Activated naive CD4-positive, alpha-beta T cell treated with anti-CD3 and anti-CD28 coated beads for 36 hours (primary cell): ENCODE results near the gene RSPO4. TPM values are rescaled to one million over a fixed set of nuclear protein-coding genes. Genes with fewer than 3 reads are reported as not detected.

ENCODE experiments used
- CTCF ChIA-PET: fragments of 350-600 bp; sonication (Branson Sonifier 250); formaldehyde crosslinking; loops from one replicate; lab custom pipeline; 2021; ENCODE audit warnings: antibody characterized with exemption; lab: Charles Lee
- DNase-seq: peaks from one replicate; pipeline ENCODE4 v3.0.0-alpha.2; 2020
- H3K27ac Mint-ChIP-seq: one replicate; pipeline ENCODE4 v1.8.0; 2021; ENCODE audit warnings: mild to moderate bottlenecking, mixed read lengths
- H3K27me3 Mint-ChIP-seq: one replicate; pipeline ENCODE4 v1.8.0; 2021; ENCODE audit warnings: low read depth, mixed read lengths
- H3K36me3 Mint-ChIP-seq: one replicate; pipeline ENCODE4 v1.8.0; 2021; ENCODE audit warnings: low read depth, mixed read lengths
- H3K4me1 Mint-ChIP-seq: one replicate; pipeline ENCODE4 v1.8.0; 2021; ENCODE audit warnings: low read depth, mixed read lengths
- H3K4me3 Mint-ChIP-seq: one replicate; pipeline ENCODE4 v1.8.0; 2021; ENCODE audit warnings: mild to moderate bottlenecking, moderate library complexity, mixed read lengths
- H3K9me3 Mint-ChIP-seq: one replicate; pipeline ENCODE4 v1.8.0; 2021; ENCODE audit warnings: mixed read lengths
- intact Hi-C: fragments of 100-400 bp; cut with micrococcal nuclease; formaldehyde crosslinking; loops from one replicate; pipeline ENCODE4 v1.15.1; 2023
- total RNA-seq, 2 experiments: library from RNA; stranded (reverse); gene quantifications; one replicate each; pipeline ENCODE4 v1.2.3, GENCODE V29; 2021

Gene RSPO4
- total RNA-seq, 2 experiments from 2014 or later, result not detected

DNA sequence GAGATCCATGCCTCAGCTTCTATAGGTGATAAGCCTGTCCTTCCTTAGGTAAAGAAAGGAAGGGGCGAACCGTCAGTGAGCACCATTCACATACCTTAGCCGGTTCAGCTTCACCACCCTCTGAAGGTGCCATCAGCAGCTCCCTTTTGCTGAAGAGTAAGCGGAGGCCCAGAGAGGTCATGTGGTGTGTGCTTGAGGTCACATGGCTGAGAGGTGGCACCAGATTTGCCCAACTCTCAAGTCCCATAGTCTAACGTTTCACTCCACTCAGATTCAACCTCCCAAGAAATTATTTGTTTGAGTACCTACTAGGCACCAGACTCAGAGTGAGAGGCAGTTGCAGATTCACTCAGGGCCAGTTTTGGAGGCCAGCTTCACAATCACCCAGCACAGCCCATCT, 18.5 kb upstream of the RSPO4 start:
- Mint-ChIP-seq H3K27me3 (no peaks in the 10 kb centered on the region), H3K9me3 (no peaks in the 10 kb centered on the region), H3K27ac (no peak overlapping the region), H3K36me3 (no peaks in the 10 kb centered on the region), H3K4me1 (no peaks in the 10 kb centered on the region), H3K4me3 (no peak overlapping the region)
- intact Hi-C loops, result no loop called here
- CTCF ChIA-PET, result no interaction called here
- no peak for DNase-seq

DNA sequence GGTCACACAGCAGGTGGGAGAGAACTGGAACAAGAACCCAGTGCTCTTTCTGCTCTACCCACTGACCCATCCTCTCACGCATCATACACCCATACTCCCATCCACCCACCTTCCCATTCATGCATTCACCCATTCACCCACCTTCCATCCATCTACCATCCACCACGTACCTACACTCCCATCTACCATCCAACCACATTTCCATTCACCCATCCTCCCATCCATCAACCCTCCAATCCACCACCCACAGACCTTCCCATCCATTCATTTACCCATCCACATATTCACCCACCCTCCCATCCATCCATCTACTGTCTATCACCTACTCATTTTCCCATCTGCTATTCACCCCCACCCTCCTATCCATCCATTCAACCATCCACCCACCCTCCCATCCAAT, 17.2 kb upstream of the RSPO4 start:
- H3K4me3 Mint-ChIP-seq, result no peak overlapping the region
- H3K9me3 Mint-ChIP-seq, result no peaks in the 10 kb centered on the region
- no peaks in the 10 kb centered on the region for H3K27me3 Mint-ChIP-seq
- H3K4me1 Mint-ChIP-seq, result no peaks in the 10 kb centered on the region
- DNase-seq, result no peak
- no peaks in the 10 kb centered on the region for H3K36me3 Mint-ChIP-seq
- intact Hi-C loops, result no loop called here
- CTCF ChIA-PET, result no interaction called here
- H3K27ac Mint-ChIP-seq, result no peak overlapping the region

DNA sequence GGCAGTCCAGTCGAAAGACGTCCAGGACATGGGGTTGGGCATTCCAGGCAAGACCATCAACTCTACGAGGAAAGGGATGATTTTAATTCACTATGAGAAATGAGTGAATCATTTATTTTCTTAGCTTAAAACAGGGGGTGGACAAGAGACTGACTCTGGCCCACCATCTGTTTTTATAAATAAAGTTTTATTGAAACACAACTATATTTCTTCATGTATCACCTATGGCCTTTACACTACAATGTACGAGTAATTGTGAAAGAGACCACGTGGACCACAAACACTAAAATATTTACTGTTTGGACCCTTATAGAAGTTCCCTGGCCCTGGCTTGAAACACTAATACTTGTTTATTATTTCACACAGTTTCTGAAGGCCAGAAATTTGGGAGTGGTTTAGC, 15.6 kb upstream of the RSPO4 start:
- H3K27me3 Mint-ChIP-seq, result no peaks in the 10 kb centered on the region
- DNase-seq, result no peak
- no peaks in the 10 kb centered on the region for H3K4me1 Mint-ChIP-seq
- no peaks in the 10 kb centered on the region for H3K36me3 Mint-ChIP-seq
- no peaks in the 10 kb centered on the region for H3K9me3 Mint-ChIP-seq
- intact Hi-C loops, result no loop called here
- no peak overlapping the region for H3K27ac Mint-ChIP-seq
- no peak overlapping the region for H3K4me3 Mint-ChIP-seq
- CTCF ChIA-PET, result no interaction called here

DNA sequence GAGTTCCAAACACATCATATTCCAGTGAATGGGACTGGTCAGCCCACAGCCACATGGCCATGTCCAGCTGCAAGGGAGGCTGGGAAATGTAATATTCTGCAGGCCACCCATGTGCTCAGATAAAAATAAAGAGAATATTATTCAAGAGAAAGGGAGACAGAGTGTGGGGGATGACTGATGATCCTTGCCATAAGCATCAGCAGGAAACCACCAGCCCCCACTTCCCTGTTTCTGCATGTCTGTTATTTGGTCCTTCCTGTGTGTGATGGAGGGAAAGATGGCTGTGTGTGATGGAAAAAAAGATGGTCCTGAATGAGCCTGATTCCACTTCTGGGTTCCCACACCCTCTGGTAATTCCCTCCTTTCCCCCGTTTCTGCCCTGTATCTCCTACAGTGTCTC, 13.1 kb upstream of the RSPO4 start:
- Mint-ChIP-seq H3K9me3 (no peaks in the 10 kb centered on the region), H3K36me3 (no peaks in the 10 kb centered on the region), H3K27ac (no peak overlapping the region), H3K27me3 (no peaks in the 10 kb centered on the region), H3K4me3 (no peak overlapping the region), H3K4me1 (no peaks in the 10 kb centered on the region)
- no peak for DNase-seq
- intact Hi-C loops, result no loop called here
- CTCF ChIA-PET, result interaction anchor here (0.6 kb wide), 1 partner anchor 106 kb away, joined by 3 read pairs; no protein-coding TSS in a partner anchor

DNA sequence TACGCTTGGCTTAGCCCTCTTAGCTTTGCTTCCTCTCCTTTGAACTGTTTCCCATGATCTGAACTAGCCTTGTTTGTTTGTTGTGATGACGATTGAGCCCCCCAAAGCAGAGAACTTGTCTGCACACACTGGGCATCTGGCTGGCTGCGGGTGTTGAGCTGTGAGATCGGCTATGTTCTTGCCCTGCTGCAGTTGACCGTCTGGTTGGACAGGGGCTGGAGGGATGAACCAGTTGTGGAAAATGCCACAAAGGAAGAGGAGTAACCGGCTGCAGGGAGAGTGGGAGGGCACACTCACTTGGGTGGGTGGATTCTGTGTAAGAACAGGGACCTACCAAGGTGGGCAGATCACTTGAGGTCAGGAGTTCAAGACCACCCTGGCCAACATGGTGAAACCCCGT, 12.4 kb upstream of the RSPO4 start:
- no peaks in the 10 kb centered on the region for H3K36me3 Mint-ChIP-seq
- H3K9me3 Mint-ChIP-seq, result no peaks in the 10 kb centered on the region
- no peaks in the 10 kb centered on the region for H3K27me3 Mint-ChIP-seq
- intact Hi-C loops, result no loop called here
- no peak overlapping the region for H3K27ac Mint-ChIP-seq
- no peaks in the 10 kb centered on the region for H3K4me1 Mint-ChIP-seq
- H3K4me3 Mint-ChIP-seq, result no peak overlapping the region
- no peak for DNase-seq
- CTCF ChIA-PET, result interaction anchor here (1.0 kb wide), 1 partner anchor 94 kb away, joined by 4 read pairs; no protein-coding TSS in a partner anchor

DNA sequence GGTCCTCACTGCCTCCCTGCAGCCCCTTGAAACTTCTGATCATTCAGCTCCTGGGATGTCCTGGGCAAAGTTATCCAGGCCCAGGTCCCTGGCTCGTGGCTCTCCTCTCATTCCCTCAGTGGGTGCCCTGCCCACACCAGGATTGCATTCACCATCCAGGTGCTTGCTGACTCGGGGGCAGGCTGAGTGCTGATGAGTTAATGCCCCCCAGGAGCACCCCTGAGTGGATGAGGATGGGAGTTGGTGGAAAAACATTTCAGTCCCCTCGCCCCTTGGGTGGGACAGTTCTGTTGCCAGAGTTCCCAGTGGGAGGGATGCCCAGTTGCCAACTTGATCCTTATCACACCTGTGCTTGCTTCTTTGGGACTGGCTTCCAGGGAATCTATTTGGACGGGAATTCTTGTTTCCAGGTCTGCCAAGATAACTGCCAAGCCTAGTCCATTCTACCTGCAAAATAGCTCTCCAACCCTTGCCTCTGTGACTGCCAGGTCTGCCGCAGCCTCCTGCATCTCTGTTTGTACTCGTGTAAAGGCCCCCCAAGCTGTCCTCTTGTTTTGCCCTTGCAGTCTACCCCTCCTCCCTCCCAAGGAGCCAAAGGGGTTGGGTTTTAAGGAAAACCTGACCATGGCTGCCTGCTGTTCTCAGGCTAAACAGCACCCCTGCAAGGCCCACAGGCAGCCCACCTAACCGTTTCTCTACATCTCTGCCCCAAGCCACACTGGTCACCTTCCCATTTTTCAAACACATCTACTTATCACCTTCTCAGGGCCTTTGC, 11.6 kb upstream of the RSPO4 start:
- Mint-ChIP-seq H3K4me1 (no peaks in the 10 kb centered on the region), H3K27me3 (no peaks in the 10 kb centered on the region), H3K4me3 (no peak overlapping the region), H3K9me3 (no peaks in the 10 kb centered on the region), H3K36me3 (no peaks in the 10 kb centered on the region), H3K27ac (no peak overlapping the region)
- intact Hi-C loops, result no loop called here
- CTCF ChIA-PET, result interaction anchor here (1.0 kb wide), 1 partner anchor 95 kb away, joined by 4 read pairs; no protein-coding TSS in a partner anchor
- no peak for DNase-seq

DNA sequence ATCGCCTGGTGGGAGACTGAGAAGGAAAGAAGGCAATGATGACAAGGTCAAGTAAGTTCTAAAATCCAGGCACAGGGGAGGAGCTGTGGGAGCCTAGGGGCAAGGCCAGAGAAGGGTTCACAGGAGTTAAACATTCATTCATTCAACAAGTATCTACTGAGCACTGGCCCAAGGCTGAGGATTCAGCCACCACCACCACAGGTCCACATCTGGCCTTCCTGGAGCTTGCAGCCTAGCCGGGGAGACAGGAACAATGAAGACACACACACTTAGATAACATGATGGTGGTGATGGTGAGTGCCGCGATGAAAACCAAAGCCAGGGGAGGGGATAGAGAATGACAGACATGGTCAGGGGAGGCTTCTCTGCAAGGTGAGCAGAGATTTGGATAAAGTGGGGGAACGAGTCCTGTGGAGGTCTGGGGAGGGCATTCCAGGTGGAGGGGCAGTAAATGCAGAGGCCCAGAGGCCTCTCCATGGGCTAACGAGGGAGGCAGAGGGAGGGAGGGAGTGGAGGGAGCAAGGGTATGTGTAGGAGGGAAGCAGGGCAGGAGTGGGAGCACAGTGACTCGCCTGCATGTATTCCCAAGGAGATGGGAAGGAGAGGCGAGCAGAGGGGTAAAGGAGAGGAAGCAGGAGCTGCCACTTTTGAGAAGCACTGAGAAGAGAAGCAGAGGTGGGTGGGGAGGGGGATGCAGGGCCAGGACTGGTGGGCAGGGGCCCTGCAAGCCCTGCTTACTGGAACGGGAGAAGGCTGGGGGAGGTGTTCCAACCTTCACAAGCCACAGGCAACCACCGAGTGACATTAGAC, 10.5 kb upstream of the RSPO4 start:
- CTCF ChIA-PET, result no interaction called here
- Mint-ChIP-seq H3K27me3 (no peaks in the 10 kb centered on the region), H3K27ac (no peak overlapping the region), H3K4me3 (no peak overlapping the region), H3K36me3 (no peaks in the 10 kb centered on the region), H3K9me3 (no peaks in the 10 kb centered on the region), H3K4me1 (no peaks in the 10 kb centered on the region)
- DNase-seq, result no peak
- intact Hi-C loops, result no loop called here

DNA sequence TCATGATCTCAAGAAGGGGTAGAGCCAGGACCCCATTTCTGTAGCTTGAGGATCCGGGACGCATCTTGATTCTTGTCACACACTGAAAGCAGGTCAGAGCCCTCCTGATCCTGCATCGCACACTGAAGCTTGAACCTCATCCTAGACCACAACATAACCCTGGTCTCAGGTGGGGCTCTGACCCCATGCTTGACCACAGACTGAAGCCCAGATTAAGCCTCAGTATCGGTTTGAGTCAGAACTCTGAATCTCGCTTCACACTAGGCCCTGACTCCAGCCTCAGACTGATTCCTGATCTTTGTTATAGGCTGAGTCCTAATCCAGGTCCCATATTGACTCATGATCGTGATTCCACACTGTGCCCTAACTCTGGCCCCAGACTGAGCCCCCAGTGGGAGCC, 8.5 kb upstream of the RSPO4 start:
- DNase-seq, result no peak
- Mint-ChIP-seq H3K4me1 (peaks cover 1% of the 10 kb centered on the region), H3K27me3 (peaks cover 2% of the 10 kb centered on the region), H3K4me3 (no peak overlapping the region), H3K27ac (no peak overlapping the region), H3K9me3 (no peaks in the 10 kb centered on the region), H3K36me3 (no peaks in the 10 kb centered on the region)
- intact Hi-C loops, result no loop called here
- CTCF ChIA-PET, result no interaction called here

DNA sequence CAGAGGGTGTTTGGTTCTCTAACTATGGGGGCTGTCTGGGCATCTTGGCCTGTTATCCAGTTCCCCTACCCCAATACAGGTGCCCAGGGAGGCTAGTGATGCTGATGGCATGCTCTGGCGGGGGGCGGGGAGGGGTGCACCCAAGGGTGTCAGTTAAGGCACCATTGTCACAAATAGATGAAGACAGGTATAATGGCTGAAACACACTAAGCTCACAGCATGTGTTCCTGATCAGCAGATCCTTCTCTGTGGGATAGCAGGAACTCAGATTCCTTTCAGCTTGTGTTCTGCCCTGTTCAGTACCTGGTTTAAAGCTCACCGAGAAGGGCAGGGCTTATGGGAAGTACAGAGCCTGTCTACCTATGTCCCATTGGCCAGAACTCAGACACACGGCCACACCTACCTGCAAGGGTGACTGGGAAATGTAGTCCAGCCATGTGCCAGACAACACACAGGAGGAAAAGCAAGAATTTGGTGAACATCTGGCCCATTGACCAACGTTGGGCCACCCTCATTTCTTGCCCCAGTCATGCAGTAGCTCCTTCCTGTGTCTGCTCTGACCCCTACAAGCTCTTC, 3.4 kb upstream of the RSPO4 start:
- H3K27me3 Mint-ChIP-seq, result peaks cover 30% of the 10 kb centered on the region
- CTCF ChIA-PET, result no interaction called here

DNA sequence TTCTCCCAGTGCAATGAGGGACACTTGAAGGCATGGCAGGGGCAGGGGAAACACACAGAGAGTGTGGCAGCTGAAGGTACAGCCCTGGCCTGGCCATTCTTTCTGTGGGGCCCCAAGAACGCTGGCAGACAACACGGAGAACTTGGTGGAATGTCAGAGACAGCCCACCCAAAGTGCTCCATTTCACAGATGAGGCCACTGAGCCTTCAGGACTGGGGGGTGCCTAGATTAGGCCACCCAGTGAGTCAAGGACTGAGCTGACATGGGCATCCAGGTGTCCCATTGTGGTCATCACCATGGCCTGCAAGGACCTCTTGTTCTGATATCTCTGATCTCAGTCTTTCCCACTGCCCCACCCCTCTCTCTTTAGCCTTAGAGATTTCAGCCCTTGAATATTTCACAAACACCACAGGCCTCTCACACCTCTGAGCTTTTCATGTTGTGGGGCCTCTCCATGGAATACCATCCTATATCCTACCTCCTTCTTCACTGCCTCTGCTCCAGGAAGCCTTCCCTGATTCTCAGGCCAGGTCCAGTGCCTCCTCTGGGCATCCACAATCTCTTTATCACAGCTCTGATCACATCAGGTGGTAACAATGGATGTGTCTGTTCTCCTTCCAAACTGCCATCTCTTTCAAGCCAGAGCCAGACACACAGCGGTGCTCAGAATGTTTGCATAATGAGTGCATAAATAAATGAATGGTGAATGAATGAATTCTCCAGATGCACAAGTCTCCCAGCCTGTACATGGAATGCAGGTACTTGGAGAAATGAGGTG, 2.0 kb upstream of the RSPO4 start:
- no peaks in the 10 kb centered on the region for H3K9me3 Mint-ChIP-seq
- CTCF ChIA-PET, result interaction anchor here (1.7 kb wide), 1 partner anchor 47 kb away, joined by 3 read pairs; no protein-coding TSS in a partner anchor
- H3K4me1 Mint-ChIP-seq, result peaks cover 7% of the 10 kb centered on the region
- no peak overlapping the region for H3K4me3 Mint-ChIP-seq
- H3K36me3 Mint-ChIP-seq, result no peaks in the 10 kb centered on the region
- H3K27me3 Mint-ChIP-seq, result peaks cover 35% of the 10 kb centered on the region
- no peak for DNase-seq
- intact Hi-C loops, result no loop called here
- no peak overlapping the region for H3K27ac Mint-ChIP-seq

More for the DNA sequence above, 3.4 kb upstream of the RSPO4 start:
- Mint-ChIP-seq H3K36me3 (no peaks in the 10 kb centered on the region), H3K4me3 (no peak overlapping the region), H3K9me3 (no peaks in the 10 kb centered on the region), H3K4me1 (peaks cover 7% of the 10 kb centered on the region), H3K27ac (no peak overlapping the region)
- intact Hi-C loops, result no loop called here
- DNase-seq, result peak; percentile 48

DNA sequence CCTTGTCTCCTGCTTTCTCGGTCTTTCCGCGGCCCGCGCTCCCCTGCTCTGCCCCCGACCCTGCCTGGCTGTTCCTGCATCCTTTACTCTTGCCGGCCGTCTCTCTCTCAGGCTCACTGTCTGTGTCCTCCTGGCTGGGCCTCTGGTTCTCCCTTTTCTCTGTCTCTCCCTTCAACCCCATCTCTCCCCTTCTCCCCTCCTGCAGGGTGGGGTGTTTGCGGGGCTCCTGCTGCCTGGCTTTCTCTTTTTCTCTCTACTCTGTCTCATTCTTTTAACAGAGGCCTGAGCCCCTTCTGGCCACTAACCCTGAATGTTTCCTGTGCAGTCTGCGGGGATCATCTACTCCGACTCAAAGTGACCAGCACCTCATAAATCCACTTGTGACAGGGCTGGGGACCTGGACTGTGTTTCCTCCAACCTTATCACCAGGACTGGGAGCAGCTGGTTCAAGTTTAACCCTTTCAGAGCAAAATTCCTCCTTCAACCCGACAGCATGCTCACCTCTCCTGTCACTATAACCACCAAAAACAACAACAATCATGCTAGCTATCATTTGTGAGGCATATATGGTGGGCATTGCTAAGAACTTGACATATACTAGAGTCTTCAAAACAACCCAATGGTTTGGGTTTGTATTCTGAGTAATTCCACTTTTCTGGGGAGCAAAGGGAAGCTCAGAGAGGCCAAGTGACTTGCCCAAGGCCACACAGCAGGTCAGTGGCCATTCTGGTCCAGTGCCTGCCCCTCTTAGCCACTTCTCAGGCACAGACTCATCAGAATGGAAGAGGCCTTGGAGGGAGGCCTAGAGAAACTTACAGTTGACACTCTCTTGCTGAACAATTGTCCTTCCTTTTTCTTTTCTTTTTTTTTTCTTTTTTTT, 811 bp upstream of the RSPO4 start:
- intact Hi-C loops, result no loop called here
- no peaks in the 10 kb centered on the region for H3K9me3 Mint-ChIP-seq
- peak overlapping the region; percentile 53 for H3K4me3 Mint-ChIP-seq
- peaks cover 35% of the 10 kb centered on the region for H3K27me3 Mint-ChIP-seq
- CTCF ChIA-PET, result interaction anchor here (1.7 kb wide), 1 partner anchor 46 kb away, joined by 3 read pairs; no protein-coding TSS in a partner anchor
- H3K4me1 Mint-ChIP-seq, result peaks cover 7% of the 10 kb centered on the region
- no peak overlapping the region for H3K27ac Mint-ChIP-seq
- DNase-seq, result no peak
- no peaks in the 10 kb centered on the region for H3K36me3 Mint-ChIP-seq
